SKM-1 treated with dmso at 0.1 percent for 144 hours (cell line): Measurements from ENCODE around the gene LRRC4C.

Experiments
- DNase-seq: peaks from one replicate; lab custom pipeline; 2025; ENCODE audit not compliant: unreplicated experiment; lab: John Stamatoyannopoulos, UW

Gene LRRC4C

DNA sequence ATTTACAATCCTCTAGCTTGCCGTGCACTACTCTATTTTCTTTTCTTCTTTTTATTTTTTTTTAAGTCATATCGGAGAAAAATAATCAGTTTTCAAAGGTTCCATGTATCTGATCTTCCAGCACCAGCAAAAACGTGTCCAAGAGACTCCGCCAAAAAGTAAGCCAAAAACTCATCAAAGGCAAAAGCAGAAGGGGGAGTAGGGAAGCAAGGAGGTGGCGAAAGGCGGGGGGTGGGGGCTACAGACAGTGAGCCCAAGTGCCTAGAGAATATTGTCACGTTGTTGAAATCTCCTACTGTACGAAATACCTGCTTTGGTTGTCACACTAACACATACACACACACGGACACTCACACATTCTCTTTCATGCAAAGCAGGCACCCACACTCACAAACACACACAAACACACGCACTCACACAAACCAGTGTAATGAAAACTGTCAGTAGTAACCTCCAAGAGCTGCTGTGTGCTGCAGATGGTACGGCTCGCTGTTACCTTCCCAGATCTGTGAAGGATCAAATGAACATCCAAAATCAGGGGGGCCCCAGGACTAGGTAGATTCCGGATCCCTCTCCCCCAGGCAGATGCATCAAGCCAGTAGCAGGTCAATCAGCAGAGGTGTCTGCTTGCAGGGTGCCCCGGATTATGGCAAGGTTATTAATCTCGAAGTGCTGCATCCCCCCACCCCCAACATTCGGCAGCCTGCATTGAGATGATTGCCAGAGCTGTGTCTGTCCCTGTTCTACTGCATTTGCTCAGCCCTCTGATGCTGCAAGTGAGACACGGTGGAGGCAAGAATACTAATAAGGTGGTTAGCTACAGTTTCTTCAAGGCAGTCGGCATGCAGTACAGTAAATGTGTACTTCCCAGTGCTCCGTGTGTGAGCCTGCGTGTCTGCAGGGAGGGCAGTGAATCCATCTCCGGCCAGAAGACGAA, at the start of gene LRRC4C:
Gene LRRC4C (minus strand): TSS at position 188 of the 937 bp plus-strand sequence.
- no peak for DNase-seq

DNA sequence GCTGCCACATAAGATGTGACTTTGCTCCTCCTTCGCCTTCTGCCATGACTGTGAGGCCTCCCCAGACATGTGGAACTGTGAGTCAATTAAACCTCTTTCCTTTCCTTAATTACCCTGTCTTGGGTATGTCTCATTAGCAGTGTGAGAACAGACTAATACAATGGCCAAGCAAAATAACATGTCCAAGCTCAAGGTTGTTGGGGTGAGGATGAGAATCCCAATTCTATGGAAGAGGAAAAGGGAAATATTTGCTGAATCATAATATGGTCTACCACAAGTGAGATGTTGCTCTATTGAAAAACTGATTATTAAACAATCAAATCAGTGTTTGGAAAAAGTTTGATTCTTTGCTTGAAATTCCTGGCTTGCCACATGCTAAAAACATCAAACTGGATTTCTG, 48.7 kb upstream of the LRRC4C start:
- DNase-seq, result no peak

DNA sequence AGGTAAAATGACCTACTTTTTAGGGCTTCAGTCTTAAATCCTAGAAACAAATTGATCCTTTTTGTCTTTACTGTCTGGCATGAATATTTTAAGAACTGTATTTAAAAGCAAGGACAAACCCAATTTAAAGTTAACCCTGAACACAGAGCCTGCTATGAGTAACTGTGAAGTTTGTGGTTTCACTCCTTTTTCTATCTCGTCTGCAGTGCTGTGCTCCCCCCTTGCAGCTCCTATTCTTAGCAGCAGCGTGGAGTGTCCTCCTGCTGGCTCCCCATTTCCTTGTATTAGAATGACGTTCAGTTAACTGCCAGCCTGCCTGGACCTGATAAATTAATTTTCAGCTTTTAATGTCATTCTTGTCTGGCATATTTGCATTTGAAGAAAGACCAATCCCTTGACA, 40.0 kb upstream of the LRRC4C start:
- no peak for DNase-seq

DNA sequence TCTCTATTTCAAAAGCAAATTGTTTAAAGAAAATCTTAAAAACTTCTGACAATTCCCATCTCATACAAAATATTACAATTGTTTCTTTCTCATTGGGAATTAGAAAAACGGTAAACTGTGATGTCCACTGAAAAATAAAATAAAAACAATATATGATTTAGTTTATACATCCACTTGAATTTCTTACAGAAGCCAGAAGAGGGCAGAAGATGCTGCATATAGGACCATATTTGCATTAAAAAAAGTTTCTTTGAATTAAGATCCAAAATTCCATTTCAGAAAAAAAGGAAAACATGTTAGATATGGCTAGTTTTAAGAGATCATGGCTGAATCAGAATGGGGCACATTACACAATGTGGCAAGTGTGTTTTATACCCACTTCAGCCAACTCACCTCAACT, 39.3 kb upstream of the LRRC4C start:
- DNase-seq, result no peak

DNA sequence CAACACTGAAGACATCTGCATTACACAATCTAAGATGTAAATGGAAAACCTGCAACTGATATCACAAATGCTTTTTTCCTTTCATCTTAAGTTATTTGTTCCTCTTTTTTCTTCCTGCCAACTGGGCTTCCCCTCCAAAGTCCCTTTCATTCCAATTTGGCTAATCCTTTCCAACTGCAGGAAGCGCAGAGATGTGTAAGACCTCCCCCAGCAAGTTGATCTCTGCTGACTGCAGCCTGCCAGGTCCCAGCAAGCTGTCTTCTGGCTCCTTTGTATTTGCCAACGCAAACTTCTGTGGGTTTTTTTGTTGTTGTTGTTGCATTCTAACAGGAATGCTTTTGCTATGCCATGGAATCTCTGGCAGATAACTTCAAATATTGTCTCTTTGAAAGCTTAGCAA, 38.5 kb upstream of the LRRC4C start:
- DNase-seq, result no peak

DNA sequence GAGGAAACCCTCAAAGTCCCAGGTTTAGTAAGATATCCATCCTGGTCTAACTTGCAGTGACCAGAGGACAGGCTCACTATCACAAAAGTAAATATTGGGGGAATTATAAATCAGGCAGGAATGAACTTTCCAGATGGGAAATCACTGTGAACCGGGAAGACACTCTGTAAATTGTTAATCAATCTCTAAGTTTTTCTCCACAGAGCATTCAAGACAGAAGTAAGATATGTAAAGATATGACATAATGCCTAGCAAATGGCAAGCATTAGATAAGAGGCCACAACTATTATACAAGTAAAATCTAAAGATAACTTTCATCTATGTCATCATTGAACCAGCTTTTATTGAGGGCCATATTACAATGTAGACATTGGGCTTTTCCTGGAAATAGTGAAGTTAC, 35.3 kb upstream of the LRRC4C start:
- DNase-seq, result no peak

DNA sequence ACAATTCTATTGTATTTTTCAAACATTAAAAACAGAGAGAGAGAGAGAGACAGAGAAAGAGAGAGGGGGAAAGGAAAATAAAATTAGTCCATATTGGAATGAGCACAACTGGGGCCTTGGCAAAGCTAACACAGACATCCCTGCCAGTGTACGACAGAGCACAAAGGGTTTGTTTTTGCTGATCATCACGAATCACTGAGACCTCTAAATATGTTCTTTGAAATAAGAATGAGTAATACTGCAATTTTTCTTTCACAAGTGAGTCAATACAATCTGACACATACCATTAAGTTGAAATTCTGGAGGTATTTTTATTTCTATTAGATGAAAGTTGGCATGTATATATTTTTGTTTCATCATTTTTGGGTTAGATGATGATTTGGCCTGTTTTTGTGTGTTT, 27.0 kb upstream of the LRRC4C start:
- DNase-seq, result no peak

DNA sequence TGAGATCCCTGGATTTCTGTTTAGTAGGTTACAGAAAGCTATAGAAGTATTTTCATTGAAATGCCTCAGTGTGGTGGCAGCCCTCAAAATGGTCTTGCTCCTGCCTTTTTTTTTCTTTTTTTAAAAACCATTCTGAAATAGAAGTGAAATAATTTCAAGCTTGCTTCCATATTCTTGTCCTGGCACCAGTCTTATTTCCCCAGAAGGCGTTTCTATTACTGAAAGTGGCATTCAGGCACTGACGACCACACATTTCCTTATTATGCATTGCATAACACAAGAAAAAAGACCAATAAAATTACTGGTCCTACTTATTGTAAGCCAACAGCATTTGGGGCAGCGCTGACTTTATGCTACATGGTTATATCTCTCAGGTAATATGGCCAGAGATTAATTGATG, 24.5 kb upstream of the LRRC4C start:
- no peak for DNase-seq

DNA sequence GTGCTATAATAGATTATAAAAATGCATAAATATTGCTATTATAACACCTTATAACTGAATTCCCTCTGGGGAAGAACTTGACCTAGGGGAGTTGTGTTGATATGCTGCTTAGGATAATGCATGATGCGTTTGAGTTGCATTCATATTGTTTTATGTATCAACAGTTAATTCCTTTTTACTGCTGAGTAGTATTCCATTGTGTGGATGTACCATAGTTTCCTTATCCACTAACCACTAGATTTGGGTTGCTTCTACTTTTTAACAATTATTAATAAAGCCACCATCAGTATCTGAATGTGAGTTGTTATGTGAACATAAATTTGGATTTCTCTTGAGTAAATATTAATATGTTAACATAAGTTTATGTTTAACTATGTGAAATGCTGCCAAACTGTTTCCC, 19.7 kb upstream of the LRRC4C start:
- DNase-seq, result no peak

DNA sequence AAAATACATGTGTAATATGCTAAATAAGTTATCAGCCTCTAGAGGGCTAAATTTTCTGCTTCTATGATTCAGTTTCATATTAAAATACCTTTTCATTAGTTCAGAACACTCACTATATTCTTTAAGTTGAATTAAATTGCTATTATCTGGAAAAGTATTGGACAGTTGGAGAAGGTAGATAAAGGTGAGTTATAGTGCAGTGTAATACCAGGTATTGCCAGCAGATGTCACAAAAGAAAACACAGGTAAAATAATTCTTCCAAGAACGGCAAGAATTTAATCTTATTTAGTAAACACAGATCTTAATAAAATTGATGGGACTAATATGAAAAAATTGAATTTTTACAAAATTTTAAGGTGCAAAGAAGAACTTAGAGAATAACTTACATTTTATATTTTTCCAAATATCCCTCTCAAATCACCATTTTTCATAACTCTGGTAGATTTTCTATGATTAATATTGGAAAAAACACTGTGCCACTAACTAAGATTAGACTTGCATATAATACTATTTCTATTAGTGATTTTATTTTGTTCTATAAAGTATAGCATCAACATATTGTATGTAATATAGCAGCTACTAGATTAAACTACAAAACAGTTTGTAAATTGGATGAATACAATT, 1.7 kb upstream of the LRRC4C start:
- no peak for DNase-seq

DNA sequence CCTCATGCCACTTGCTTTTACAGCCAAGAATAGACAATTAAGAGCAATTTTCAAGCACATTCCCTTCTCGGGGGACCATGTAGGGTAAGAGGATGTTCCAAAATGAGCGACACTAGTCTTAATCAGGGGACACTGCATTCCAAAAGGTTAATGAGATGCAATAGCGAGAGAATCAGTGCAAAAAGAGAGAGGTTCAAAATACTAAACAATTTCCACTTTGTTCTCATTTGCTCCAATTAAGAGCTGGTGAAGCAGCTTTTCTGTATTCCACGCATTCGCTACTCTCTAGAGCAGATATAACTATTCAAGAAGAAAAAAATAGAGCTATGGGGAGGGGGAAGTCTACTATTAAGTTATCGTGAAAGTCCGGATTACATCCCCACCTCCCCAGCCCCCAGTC, 811 bp downstream of the LRRC4C start:
- no peak for DNase-seq

DNA sequence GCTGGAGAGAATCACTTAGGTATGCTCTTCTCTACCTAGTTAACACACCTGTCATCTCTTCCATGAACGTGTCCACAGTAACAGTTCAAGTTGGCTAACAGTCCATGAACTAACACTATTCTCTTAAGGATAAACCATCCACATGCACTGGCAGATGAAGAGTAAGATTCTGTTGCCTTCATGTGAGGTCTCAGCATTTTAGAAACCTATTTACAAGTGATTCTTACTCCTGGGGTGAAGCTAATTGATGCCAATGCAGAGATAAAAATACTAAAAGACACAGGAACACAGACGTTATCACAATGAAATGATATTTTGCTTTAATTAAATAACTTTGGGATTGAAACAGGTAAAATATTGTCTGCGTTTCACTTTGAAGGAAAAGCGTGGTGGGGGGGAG, 1.3 kb downstream of the LRRC4C start:
- DNase-seq, result no peak

DNA sequence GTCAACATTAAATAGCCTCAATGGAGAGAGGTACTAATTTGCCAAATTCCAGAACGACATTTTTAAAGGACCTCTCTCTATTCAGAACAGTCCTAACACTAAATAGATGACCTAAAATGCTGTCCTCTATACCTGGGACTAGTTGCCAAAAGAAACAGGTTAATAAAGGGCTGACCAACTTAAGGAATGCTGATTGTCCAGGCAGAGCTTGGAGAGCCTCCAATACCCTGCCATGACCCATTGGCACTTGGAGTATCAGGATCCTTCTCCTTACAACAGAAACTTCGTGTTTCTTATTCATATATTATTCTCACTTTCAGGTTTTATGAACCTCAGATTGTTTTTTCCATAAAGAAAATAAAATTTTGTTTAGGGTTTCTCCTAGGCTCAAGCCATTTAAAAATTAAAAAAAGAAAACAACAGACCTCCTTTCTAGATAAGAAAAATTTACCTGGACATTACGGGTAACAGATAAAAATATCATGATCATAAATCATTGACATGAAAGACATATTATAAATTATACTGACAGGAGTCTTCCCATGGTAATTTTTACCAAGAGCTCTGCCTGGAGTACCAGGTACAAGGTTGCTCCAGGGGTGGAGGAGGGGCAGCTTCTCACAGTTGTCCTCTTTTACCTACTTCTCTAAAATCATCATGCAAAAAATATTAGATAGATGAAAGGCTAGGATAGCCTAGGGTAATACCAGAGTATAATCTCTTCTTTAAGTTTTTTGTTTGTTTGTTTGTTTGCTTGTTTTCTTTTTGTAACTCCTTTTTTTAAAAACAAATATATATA, 2.0 kb downstream of the LRRC4C start:
- no peak for DNase-seq

DNA sequence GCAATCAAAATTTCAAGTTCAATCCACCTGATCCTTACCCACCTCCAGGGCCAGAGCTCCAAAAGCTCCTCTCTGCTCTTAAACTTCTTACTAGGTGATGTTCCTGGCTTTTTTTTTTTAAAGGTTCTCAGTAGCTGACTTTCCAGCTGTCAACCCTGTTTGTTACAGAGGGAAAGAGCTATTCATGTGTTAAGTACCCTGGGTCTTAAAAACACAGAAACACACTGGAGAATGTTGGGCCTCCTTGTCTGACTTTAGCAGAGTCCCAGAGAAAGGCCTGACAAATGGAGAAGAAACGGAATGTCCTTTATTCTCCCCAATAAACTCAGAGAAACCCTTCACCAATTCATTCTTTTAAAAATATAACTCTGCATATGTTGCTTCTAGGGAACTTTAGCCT, 3.2 kb downstream of the LRRC4C start:
- DNase-seq, result no peak

DNA sequence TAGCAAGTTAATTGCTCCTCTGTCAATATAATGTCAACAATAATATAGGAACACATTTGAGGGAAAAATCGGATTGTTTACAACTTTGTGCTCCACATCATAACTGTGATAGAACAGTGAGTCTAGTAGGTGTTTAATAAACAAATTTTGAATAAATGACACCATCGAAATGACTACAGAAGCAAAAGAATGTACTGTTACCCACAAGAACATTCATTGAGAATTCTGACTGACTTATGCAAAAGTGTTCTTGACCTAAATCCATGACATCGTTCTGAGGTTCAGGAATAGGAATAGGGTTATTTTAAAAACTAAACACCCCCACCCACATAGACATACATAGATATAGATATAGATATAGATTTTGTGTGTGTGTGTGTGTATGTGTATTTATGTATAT, 8.4 kb downstream of the LRRC4C start:
- DNase-seq, result no peak

DNA sequence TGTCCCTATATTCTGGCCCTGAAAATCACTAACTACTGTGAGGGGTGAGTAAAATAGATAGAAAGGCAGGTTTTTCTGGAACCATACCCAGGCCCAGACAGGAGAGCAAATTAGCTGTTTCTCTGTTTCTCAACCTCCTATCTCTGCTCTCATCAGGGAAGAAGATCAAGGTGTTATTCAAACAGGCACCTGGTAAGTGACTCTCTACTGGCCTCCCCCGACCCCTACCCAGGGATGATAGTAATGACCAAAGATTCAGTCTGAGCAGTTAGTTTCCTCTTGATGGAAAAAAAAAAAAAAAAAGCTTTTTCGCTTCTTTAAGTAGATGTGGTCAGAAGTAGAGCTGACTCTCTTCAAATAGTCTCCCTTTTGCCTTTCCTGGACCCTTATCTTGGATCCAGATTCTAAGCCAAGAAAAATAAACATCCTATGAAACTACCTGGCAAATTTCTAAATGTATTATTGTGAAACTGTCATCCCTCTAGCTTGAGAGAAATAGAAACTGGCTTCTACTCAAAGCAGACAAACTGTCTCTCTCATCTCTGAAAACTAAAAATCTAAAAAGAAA, 9.9 kb downstream of the LRRC4C start:
- DNase-seq, result no peak

DNA sequence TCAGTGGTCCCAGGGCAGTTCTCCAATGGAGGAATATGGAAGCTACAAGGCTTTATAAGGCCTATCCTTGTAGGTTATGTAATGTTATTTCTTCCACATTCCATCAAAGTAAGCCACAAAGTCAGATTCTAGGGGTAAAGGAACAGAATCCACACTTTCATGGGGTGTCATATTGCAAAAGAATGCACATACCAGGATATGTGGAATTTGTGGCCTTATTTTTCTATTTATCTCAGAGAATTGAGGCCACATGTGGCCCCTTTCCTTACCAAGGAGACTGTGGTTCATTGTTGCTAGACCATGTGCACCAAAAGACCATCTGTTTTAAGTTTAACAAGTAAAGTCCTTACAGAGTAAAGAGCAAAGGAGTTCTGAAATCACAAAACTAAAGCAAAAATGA, 12.9 kb downstream of the LRRC4C start:
- DNase-seq, result no peak

DNA sequence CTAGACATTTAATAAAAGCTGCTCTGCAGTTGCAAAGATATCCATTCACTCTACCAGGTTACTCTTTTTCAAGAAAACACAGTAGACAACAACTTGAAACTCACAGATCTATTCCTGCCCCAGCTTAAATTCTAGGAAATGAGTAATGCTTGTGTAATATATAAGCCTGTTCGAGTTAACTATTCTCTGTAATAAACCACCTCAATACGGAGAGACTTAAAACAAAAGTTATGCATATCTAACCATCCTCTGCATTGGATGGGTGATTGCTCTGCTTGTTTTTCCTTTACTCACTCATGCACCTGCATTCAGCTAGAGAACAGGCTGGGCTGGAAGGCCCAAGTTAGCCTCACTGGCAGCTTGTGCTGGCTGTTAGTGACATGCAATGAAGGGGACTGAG, 13.3 kb downstream of the LRRC4C start:
- DNase-seq, result no peak

DNA sequence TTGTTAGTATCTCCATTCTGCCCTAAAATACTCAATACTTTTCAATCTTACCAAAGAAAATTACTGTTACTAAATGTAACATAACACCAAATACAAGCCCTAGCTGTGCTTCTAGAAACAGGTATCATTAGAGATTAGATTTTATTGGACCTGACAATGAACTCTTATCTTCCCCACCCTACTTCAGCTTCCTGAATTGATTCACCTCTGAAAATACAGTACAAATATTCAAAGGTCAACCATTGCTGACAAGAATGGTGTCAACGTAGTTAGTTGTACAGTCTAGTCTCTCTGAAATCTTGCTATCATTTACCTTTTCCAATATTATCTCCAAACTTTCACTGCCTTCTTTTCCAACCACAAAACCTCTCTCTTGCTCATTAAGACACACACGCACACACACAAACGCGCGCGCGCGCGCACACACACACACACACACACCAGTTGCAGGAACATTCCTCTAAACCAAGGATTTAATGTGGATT, 22.4 kb downstream of the LRRC4C start:
- DNase-seq, result no peak

DNA sequence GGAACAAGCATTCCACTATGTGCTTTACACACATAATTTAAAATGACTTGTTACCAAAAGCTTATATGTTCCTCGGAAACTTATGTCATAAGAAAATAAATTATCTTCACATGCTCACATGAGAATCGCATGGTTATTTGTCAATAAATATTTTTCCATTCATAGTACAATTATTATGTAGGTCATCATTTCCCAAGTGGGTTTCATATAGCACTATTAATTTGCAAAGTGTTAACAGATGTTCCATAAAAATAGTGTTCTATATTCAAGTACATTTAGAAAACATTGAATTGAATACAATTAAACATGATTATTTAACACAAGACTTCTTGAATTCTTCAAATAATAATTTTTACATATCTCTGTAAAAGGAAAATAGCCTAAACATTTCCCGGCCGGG, 23.9 kb downstream of the LRRC4C start:
- no peak for DNase-seq

DNA sequence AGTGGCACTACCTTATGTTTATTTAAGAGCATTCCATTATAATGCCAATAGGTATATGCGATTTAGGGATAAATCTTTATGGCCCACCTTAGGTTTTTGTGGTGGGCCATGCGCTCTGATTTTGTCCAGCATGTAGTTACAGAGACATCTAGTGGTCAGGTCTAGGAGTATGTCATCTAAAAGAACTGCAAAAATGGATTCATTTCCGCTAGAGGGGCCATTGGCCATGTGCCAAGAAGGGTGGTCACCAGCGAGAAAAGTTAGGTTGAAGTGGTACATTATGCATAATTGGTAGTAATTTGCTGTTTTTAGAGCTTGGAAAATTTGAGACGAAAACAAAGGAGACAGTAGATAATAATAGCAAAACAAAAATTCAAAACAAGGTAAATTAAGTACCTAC, 27.7 kb downstream of the LRRC4C start:
- no peak for DNase-seq
